ENCODE data around the gene SUGCT.

The SUGCT gene

DNA sequence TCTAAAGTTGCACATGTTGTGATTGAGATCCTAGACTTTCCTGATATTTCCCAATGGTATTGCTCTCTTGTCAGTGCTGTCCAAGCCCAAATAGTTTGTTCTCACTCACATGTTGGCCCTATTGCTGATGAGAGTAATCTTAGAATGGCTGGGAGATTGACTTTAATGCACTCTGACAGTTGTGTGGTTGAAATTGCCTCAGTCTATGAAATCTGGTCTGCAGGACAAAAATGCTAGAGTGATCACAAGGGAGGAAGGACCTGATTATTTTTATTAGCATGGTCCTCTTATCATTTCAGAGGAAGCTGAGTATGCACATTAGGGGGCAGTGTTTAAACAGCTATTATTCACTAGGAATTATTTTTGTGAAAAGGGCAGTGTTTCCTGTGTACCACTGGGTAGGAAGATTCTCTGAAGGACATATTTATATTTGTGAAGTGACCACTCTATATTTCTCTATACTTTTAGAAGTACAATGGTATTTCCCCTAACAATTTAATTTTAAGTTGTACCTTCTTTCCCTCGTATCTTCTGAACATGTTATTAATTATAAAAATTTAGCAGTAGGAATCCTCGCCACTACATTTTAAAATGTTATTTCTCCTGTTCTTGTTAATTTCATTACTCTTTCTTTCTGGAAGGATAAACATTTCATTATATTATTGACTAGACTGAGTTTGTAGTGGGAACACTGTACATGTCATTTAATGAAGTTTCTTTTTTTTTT lies 64.4 kb downstream of the SUGCT start:
- TF ChIP-seq, protein P1, sequence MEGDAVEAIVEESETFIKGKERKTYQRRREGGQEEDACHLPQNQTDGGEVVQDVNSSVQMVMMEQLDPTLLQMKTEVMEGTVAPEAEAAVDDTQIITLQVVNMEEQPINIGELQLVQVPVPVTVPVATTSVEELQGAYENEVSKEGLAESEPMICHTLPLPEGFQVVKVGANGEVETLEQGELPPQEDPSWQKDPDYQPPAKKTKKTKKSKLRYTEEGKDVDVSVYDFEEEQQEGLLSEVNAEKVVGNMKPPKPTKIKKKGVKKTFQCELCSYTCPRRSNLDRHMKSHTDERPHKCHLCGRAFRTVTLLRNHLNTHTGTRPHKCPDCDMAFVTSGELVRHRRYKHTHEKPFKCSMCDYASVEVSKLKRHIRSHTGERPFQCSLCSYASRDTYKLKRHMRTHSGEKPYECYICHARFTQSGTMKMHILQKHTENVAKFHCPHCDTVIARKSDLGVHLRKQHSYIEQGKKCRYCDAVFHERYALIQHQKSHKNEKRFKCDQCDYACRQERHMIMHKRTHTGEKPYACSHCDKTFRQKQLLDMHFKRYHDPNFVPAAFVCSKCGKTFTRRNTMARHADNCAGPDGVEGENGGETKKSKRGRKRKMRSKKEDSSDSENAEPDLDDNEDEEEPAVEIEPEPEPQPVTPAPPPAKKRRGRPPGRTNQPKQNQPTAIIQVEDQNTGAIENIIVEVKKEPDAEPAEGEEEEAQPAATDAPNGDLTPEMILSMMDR (IDR thresholded peaks at IDR 0.05; ENCODE audit: low read depth, low read length) = peak; percentile 60
- peak; percentile 97 for DNase-seq (ENCODE audit: extremely low read depth, low read depth)

DNA sequence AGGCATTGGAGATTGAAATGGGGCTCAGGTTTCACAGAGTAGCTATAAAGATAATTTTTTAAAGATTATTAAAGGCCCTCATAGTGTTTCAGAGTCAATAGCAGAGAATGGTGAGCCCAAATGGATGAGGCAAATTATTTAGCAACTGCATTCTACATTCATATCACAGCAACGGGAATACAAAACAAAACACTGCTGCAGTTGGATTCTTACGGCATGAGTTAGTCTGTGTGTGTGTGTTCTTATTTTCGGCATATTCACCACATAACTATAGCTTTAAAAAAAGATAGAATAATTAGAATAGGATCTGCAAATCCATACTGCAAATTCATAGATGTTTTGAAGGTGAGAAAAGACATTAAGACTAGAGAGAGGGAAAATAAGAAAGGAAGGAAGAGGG lies 66.0 kb downstream of the SUGCT start:
- TF ChIP-seq, protein P1 (IDR thresholded peaks at IDR 0.05; ENCODE audit: low read depth, low read length) = no peak
- DNase-seq (ENCODE audit: extremely low read depth, low read depth) = peak; percentile 63

DNA sequence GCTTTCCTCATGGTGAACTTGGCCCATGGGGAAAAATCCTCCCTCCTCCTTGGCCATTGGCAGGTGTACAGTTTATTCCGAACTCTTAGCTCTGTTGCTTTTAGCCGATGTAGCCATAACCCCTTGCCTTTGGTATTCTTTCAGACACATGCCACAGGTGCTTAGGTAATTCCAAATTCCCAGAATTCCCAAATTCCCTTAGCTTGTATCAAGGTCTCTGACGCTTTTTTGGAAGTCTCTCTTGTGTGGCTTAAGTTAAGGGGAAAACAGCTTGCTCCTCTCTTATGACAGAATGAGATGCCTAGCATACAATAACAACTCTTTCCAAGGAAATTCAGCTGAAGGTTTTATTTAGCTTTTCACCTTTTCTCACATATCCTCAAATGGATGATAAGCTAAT lies 68.0 kb downstream of the SUGCT start:
- TF ChIP-seq, protein P1 (IDR thresholded peaks at IDR 0.05; ENCODE audit: low read depth, low read length) = no peak

DNA sequence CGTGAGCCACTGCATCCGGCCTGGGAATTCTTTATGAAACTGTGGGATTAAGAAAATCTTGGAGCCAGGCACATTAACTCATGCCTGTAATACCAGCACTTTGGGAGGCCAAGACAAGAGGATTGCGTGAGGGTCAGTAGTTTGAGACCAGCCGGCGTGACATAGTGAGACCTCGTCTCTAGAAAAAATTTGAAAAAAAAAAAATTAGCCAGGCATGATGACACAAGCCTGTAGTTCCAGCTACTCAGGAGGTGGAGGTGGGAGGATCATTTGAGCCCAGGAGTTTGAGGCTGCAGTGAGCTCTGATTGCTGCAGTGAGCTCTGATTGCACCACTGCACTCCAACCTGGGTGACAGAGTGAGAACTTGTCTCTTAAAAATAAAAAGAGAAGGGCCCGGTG lies 69.8 kb downstream of the SUGCT start:
- DNase-seq (ENCODE audit: extremely low read depth, low read depth) = no peak
- TF ChIP-seq, protein P1 (IDR thresholded peaks at IDR 0.05; ENCODE audit: low read depth, low read length) = no peak

More for the DNA sequence above, 68.0 kb downstream of the SUGCT start:
- DNase-seq (ENCODE audit: extremely low read depth, low read depth) = no peak

DNA sequence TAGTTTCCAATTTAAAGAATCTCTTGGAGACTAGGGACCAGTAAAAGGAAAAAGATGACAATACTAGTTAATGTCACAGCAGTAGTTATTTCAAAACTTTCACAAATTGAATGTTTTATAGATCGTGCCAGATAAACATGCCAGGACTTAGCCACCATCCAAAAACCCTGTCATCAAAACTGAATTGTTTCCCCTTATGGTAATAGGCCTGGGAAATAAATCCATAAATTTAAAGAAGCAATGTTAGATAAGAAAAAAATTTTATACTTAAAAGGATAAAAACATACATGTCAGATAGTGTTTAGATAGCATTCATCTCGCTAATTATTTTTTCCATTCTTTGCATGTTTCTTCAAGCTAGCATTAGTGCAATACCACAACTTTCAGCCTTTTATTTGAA lies 71.2 kb downstream of the SUGCT start:
- TF ChIP-seq, protein P1 (IDR thresholded peaks at IDR 0.05; ENCODE audit: low read depth, low read length) = no peak
- no peak for DNase-seq (ENCODE audit: extremely low read depth, low read depth)

DNA sequence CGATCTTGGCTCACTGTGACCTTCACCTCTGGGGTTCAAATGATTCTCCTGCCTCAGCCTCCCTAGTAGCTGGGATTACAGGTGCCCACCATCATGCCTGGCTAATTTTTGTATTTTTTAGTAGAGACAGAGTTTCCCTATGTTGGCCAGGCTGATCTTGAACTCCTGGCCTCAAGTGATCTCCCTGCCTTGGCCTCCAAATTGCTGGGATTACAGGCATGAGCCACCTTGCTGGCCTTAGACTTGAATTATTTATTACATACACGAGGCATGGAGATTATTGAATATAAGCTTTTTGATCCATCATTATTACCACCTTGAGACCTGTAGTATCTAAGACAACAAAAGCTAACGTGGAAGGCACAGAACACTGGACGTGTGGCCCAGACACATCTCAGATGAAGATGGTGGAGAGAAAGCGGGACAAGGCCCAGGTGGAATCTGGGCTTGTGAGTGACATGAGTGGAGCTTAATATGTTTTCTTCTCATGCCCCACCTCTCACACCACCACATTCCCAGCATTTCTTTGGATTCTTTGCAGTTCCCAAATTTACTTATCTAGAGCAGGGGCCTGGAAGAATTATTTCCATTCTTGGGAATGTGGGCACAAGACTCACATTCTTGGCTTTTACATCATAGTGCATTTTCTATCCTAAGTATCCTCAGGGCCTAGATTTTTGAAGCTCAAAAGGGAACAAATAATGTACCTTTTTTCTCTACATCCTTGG lies 76.6 kb downstream of the SUGCT start:
- no peak for DNase-seq (ENCODE audit: extremely low read depth, low read depth)
- TF ChIP-seq, protein P1 (IDR thresholded peaks at IDR 0.05; ENCODE audit: low read depth, low read length) = no peak

DNA sequence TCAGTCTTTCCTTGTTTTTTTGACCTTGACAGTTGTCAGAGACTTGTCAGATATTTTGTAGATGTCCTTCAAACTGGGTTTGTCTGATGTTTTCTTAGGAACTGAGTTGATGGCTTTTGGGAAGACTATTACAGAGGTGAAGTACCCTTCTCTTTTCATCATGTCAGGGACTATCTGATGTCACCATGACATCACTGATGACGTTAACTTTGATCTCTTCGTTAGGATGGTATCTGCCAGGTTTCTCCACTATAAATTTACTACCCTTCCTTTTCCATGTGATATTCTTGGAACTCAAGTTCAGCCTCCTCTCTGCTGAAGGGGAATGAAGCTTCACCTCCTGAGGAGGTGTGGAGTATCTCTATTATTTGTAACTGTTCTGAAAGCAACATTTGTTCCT lies 78.5 kb downstream of the SUGCT start:
- TF ChIP-seq, protein P1 (IDR thresholded peaks at IDR 0.05; ENCODE audit: low read depth, low read length) = no peak
- DNase-seq (ENCODE audit: extremely low read depth, low read depth) = no peak
